PC-9 (cell line): Measurements from ENCODE around the gene C18orf32. TPM values are rescaled to one million over a fixed set of nuclear protein-coding genes. Genes with fewer than 3 reads are reported as not detected.
A peak's percentile ranks its signal among the peaks of the same experiment; 100 is the strongest.
"Not testable (repeated sequence)": the region's sequence is repeated elsewhere in the genome, so short reads cannot be mapped to it uniquely, and the experiment has no call there.

ENCODE experiments used
- BruUV-seq: library from RNA; stranded (reverse); fragments of 400-500 nt; replicated peaks from 2 replicates; lab custom pipeline; 2021; lab: Mats Ljungman, UMichigan
- CTCF ChIA-PET: fragments of 300-600 bp; sonication (Branson Sonifier 250); formaldehyde crosslinking; loops from one replicate; lab custom pipeline; 2022; ENCODE audit warnings: antibody characterized with exemption; lab: Charles Lee
- POLR2A ChIA-PET: fragments of 300-600 bp; sonication (Branson Sonifier 250); formaldehyde crosslinking; loops from one replicate; lab custom pipeline; 2022; ENCODE audit warnings: antibody characterized with exemption; ENCODE audit not compliant: unreplicated experiment; lab: Charles Lee
- DNase-seq, 2 experiments: peaks; one replicate each; pipeline versions ENCODE4 v3.0.0 to v3.0.0-alpha.2; 2015 to 2022; ENCODE audit warnings: mixed read lengths in 1 of 2
- H2AFZ ChIP-seq: fragments of 200-600 bp; sonication (generic); 2 replicates; pipeline ENCODE4 v1.8.1; 2017; ENCODE audit warnings: antibody characterized with exemption
- H3F3A ChIP-seq: fragments of 200-600 bp; sonication (generic); 2 replicates; pipeline ENCODE4 v1.8.1; 2017; ENCODE audit warnings: antibody characterized with exemption, mild to moderate bottlenecking, low read depth; ENCODE audit not compliant: insufficient read depth
- H3K27ac ChIP-seq: fragments of 200-600 bp; sonication (generic); 2 replicates; pipeline ENCODE4 v1.6.1; 2016; ENCODE audit warnings: mixed run types
- H3K27me3 ChIP-seq: fragments of 200-600 bp; sonication (generic); 2 replicates; pipeline ENCODE4 v1.6.1; 2016; ENCODE audit warnings: low read depth, mixed run types; ENCODE audit not compliant: insufficient read depth
- H3K36me3 ChIP-seq: fragments of 200-600 bp; sonication (generic); 2 replicates; pipeline ENCODE4 v1.6.1; 2016; ENCODE audit warnings: low read depth, mixed run types
- H3K4me1 ChIP-seq: fragments of 200-600 bp; sonication (generic); replicated peaks from 2 replicates; pipeline ENCODE4 v1.6.1; 2016; ENCODE audit warnings: mixed run types; ENCODE audit not compliant: insufficient read depth
- H3K4me2 ChIP-seq: fragments of 200-600 bp; sonication (generic); 2 replicates; pipeline ENCODE4 v1.6.1; 2017; ENCODE audit warnings: mixed run types
- H3K4me3 ChIP-seq: fragments of 200-600 bp; sonication (generic); 2 replicates; pipeline ENCODE4 v1.6.1; 2016; ENCODE audit warnings: mixed run types
- H3K79me2 ChIP-seq: fragments of 200-600 bp; sonication (generic); 2 replicates; pipeline ENCODE4 v1.6.1; 2017; ENCODE audit warnings: low read depth, mixed run types
- H3K9me2 ChIP-seq: fragments of 200-600 bp; sonication (generic); 2 replicates; pipeline ENCODE4 v1.8.1; 2017; ENCODE audit warnings: mild to moderate bottlenecking; ENCODE audit not compliant: insufficient read depth
- H3K9me3 ChIP-seq: fragments of 200-600 bp; sonication (generic); 2 replicates; pipeline ENCODE4 v1.8.1; 2016; ENCODE audit warnings: low read depth; ENCODE audit not compliant: insufficient read depth
- H4K20me1 ChIP-seq: fragments of 200-600 bp; sonication (generic); 2 replicates; pipeline ENCODE4 v1.8.1; 2017; ENCODE audit not compliant: insufficient read depth
- CTCF ChIP-seq: fragments of 200-600 bp; sonication (generic); conservative IDR thresholded peaks from 2 replicates; pipeline ENCODE4 v1.6.1; 2017; ENCODE audit warnings: mixed run types, antibody characterized with exemption, mild to moderate bottlenecking, moderate library complexity
- EZH2 ChIP-seq: fragments of 200-600 bp; sonication (generic); IDR thresholded peaks from 2 replicates; pipeline ENCODE4 v1.8.0; 2017; ENCODE audit warnings: antibody characterized with exemption, low read depth
- intact Hi-C: fragments of 100-400 bp; cut with micrococcal nuclease; formaldehyde crosslinking; loops from one replicate; pipeline ENCODE4 v1.10.0; 2022; ENCODE audit not compliant: unreplicated experiment
- total RNA-seq: library from RNA; stranded (reverse); gene quantifications from 2 replicates; pipeline ENCODE4 v1.2.3, GENCODE V29; 2021

The C18orf32 gene
- total RNA-seq, 1 experiment from 2014 or later = 19.2 TPM

DNA sequence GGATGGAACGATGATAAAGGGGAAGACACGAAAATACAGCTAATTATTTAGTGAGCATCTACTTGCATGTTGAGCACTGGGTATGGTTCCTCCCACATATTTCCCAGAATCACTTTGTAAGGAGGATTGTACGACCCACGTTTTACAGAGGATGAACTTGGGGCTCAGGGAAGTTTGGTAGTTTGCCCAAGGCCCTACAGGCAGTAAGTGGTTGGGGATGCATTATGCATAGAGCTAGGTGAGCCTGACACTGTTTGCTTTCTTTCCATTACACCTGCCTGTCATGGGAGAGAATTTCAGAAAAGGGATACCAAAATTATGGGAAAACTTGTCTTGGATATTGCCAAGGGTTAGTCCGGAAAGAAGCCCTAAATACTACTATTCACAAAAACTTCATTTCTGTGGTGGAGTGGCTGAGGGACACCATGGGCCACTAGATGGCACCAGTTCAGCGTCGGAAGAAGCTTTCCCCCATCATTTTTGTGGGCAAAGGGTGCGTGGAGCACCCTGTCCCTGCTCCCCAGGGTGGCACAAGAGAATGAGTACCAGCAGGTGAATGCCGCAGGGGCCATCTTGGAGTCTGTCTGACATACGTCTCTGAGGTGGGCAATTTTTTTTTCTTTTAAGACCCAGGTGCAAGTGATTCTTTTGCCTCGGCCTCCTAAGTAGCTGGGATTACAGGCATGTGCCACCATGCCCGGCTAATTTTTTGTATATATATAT is 23.5 kb upstream of the C18orf32 start:
- Histone ChIP-seq H3F3A (no peaks in the 10 kb centered on the region), H3K9me2 (no peaks in the 10 kb centered on the region), H3K4me1 (no peaks in the 10 kb centered on the region), H2AFZ (no peak overlapping the region), H3K36me3 (no peaks in the 10 kb centered on the region), H3K27ac (no peak overlapping the region), H3K4me3 (no peak overlapping the region), H3K4me2 (no peak overlapping the region), H3K79me2 (no peaks in the 10 kb centered on the region), H4K20me1 (no peaks in the 10 kb centered on the region), H3K9me3 (no peaks in the 10 kb centered on the region; the same call in 1 of the 2 replicates), H3K27me3 (no peaks in the 10 kb centered on the region)
- BruUV-seq = no TSS peak
- TF ChIP-seq EZH2 (no peak), CTCF (peak; percentile 91)
- intact Hi-C loops = loop anchor here (1.0 to 5.0 kb wide), 4 partner anchors 52 to 847 kb away; partner anchors contain the start of gene LIPG
- CTCF ChIA-PET = interaction anchor here (0.5 to 2.1 kb wide), 6 partner anchors 50 to 844 kb away, joined by 3 to 9 read pairs (median 4); partner anchors contain the start of gene DYM
- POLR2A ChIA-PET = no interaction called here
- peak in 1 of 2 experiments; percentile 42 for DNase-seq

GRCh38 chr18:49506438-49506837 is 19.4 kb upstream of the C18orf32 start:
- H3K4me3 ChIP-seq, H4K20me1 ChIP-seq, H3F3A ChIP-seq, H2AFZ ChIP-seq, H3K9me3 ChIP-seq, DNase-seq, H3K4me2 ChIP-seq, H3K27ac ChIP-seq, H3K36me3 ChIP-seq, H3K4me1 ChIP-seq, intact Hi-C loops, H3K79me2 ChIP-seq, BruUV-seq, H3K27me3 ChIP-seq, POLR2A ChIA-PET, CTCF ChIA-PET, H3K9me2 ChIP-seq: not testable (repeated sequence)

GRCh38 chr18:49503931-49504330 is 16.9 kb upstream of the C18orf32 start:
- CTCF ChIA-PET = interaction anchor here (0.6 kb wide), 2 partner anchors 145 to 291 kb away, joined by 3 to 11 read pairs; no protein-coding TSS in a partner anchor
- no TSS peak for BruUV-seq

More at GRCh38 chr18:49503931-49504330, 16.9 kb upstream of the C18orf32 start:
- POLR2A ChIA-PET = no interaction called here
- H3K9me2 ChIP-seq = no peaks in the 10 kb centered on the region
- H3K4me1 ChIP-seq = no peaks in the 10 kb centered on the region
- TF ChIP-seq CTCF (no peak), EZH2 (no peak)
- no peaks in the 10 kb centered on the region; the same call in 1 of the 2 replicates for H3K9me3 ChIP-seq
- no peaks in the 10 kb centered on the region for H3K36me3 ChIP-seq
- H3K4me2 ChIP-seq = no peak overlapping the region
- peak overlapping the region; percentile 55; the same call in 1 of the 2 replicates for H2AFZ ChIP-seq
- no peak for DNase-seq
- H3K27me3 ChIP-seq = no peaks in the 10 kb centered on the region
- H3K27ac ChIP-seq = no peak overlapping the region
- no peak overlapping the region for H3K4me3 ChIP-seq
- intact Hi-C loops = no loop called here
- H3K79me2 ChIP-seq = no peaks in the 10 kb centered on the region
- no peaks in the 10 kb centered on the region for H4K20me1 ChIP-seq
- H3F3A ChIP-seq = no peaks in the 10 kb centered on the region
